ENCODE data around the gene SCAF8. TPM values are rescaled to one million over a fixed set of nuclear protein-coding genes. Genes with fewer than 3 reads are reported as not detected.

Gene SCAF8
- total and polyA plus RNA-seq, 9 of the 15 experiments (the other 6 are each of a cell fraction or from before 2014, with no cell fraction given): 10.5 to 46.6 (median 23.2) TPM

GRCh38 chr6:154821638-154822037 is 88.4 kb downstream of the SCAF8 start (continued):
- TF ChIP-seq MED1 (CRISPR knock-in tag; IDR thresholded peaks at IDR 0.05; ENCODE audit: borderline replicate concordance) (no peak), ZNF507 (tag; conservative IDR thresholded peaks at IDR 0.05) (no peak), ZNF140 (CRISPR knock-in tag; IDR thresholded peaks at IDR 0.05) (no peak), ZNF3 (CRISPR knock-in tag; IDR thresholded peaks at IDR 0.05) (no peak), KLF6 (CRISPR knock-in tag; IDR thresholded peaks at IDR 0.05; ENCODE audit: borderline replicate concordance) (no peak), FOXJ2 (tag; IDR thresholded peaks at IDR 0.05) (0 out of 2 replicates have a peak, but pooled peaks have one; percentile 24), ZNF224 (CRISPR knock-in tag; IDR thresholded peaks at IDR 0.05) (no peak), TRIM25 (IDR thresholded peaks at IDR 0.05; ENCODE audit: borderline replicate concordance) (no peak)

- ChIA-PET POLR2A (no interaction called here), CTCF (ENCODE audit: low intra/inter-chr PET ratio) (no interaction called here)
- no peak for DNase-seq (ENCODE audit: extremely low read depth in 1 of 4, low spot score in 3 of 4)
- H3K9ac ChIP-seq (ENCODE audit: insufficient read depth in 1 of 2, low read depth in 2 of 2, low read length in 2 of 2): no peak overlapping the region
- in situ Hi-C loops (cut with MboI): loop anchor here (25.0 kb wide), 1 partner anchor 661 kb away; no protein-coding TSS in a partner anchor
- H3K4me3 ChIP-seq: no peak overlapping the region
- H3K79me2 ChIP-seq (ENCODE audit: control insufficient read depth, insufficient read depth, low read length): no peaks in the 10 kb centered on the region; the same call in 2 of the 3 replicates
- H2AFZ ChIP-seq (ENCODE audit: low read depth, low read length): no peak overlapping the region
- H3K4me2 ChIP-seq (ENCODE audit: insufficient read depth, low read length): no peak overlapping the region
- H4K20me1 ChIP-seq (replicated peaks; ENCODE audit: control insufficient read depth, insufficient read depth, low read length): no peaks in the 10 kb centered on the region
- H3K36me3 ChIP-seq (ENCODE audit: control insufficient read depth, insufficient read depth, low read length): peaks cover 85% of the 10 kb centered on the region
- H3K9me3 ChIP-seq (replicated peaks; ENCODE audit: control insufficient read depth, insufficient read depth, low read depth, low read length): no peaks in the 10 kb centered on the region
- WGBS (ENCODE audit: insufficient coverage, low coverage, missing lambda C conversion rate): 80% methylated on average over 2 of the region's 2 CpGs
- intact Hi-C loops (cut with micrococcal nuclease): no loop called here
- H3K27ac ChIP-seq (ENCODE audit: extremely low read depth, low read depth, low read length): no peak overlapping the region
- ATAC-seq: peak; percentile 44
- no TSS peak for BruUV-seq (replicated peaks)
- H3K27me3 ChIP-seq (ENCODE audit: control insufficient read depth in 2 of 2, insufficient read depth in 2 of 2, low read length in 2 of 2): no peaks in the 10 kb centered on the region
- FAIRE-seq: peak; percentile 60
- no peaks in the 10 kb centered on the region for H3K4me1 ChIP-seq (replicated peaks in 1 of 2; ENCODE audit: control insufficient read depth in 2 of 2, insufficient read depth in 2 of 2, low read length in 2 of 2)
- TF ChIP-seq SUPT5H (IDR thresholded peaks at IDR 0.05) (0 out of 2 replicates have a peak, but pooled peaks have one; percentile 27), POLR2A (conservative IDR thresholded peaks at IDR 0.05) (0 out of 2 replicates have a peak, but pooled peaks have one; percentile 19), SIN3B (IDR thresholded peaks at IDR 0.05; ENCODE audit: low read depth) (no peak), POLR2AphosphoS5 (IDR thresholded peaks at IDR 0.05; ENCODE audit: control insufficient read depth, insufficient read depth, low read depth, low read length) (peak; percentile 25; the same call in 1 of the 2 replicates)
- H3K9me1 ChIP-seq (ENCODE audit: control insufficient read depth, insufficient read depth, low read length): no peaks in the 10 kb centered on the region
Measured at GRCh38 chr6:154822947-154823558, 89.8 kb downstream of the SCAF8 start.

All from K562 (cell line).